GM19035 (cell line): ENCODE measurements around the gene FUCA1.
"Not testable (repeated sequence)": the region's sequence is repeated elsewhere in the genome, so short reads cannot be mapped to it uniquely, and the experiment has no call there.

Experiments
- ATAC-seq: cut with Tn5 transposase; IDR thresholded peaks from one replicate; pipeline ENCODE4 v1.9.1; 2021; ENCODE audit not compliant: unreplicated experiment

Gene FUCA1

DNA sequence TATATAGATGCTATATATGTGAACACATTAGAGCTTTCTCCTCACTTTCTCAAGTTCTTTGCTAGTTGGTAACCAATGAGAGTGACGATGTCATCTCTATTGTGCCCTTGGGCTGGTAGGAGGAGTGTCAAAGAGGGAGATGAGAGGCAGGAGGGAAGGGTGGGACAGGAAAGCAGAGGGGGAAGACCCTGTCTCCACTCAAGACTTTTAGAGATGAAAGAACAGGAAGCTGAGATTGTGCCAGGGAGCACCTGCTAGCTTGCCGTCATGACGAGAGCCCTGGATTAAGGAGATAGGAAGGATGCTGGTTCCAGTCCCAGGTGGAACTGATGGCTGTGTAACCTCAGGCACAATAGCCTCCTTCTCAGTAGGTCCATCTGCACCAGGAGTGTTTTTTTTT, 28.4 kb upstream of the FUCA1 start:
- no peak for ATAC-seq

GRCh38 chr1:23895993-23896392, 27.9 kb upstream of the FUCA1 start:
- no peak for ATAC-seq

DNA sequence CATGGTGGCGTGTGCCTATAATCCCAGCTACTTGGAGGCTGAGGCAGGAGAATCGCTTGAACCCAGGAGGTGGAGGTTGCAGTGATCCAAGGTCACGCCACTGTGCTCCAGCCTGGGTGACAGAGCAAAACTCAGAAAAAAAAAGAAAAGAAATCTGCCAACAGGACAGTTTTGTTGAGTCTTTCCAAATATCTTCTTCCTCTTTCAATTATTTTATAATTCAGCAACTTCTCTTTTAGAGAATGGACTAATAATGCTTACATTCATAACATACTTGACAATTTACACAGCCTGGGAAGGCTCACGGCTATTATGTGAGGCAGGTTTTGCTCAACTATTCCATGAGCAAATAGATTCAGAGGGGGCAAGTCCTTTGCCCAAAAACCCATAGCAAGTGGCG, 27.0 kb upstream of the FUCA1 start:
- ATAC-seq, result no peak

DNA sequence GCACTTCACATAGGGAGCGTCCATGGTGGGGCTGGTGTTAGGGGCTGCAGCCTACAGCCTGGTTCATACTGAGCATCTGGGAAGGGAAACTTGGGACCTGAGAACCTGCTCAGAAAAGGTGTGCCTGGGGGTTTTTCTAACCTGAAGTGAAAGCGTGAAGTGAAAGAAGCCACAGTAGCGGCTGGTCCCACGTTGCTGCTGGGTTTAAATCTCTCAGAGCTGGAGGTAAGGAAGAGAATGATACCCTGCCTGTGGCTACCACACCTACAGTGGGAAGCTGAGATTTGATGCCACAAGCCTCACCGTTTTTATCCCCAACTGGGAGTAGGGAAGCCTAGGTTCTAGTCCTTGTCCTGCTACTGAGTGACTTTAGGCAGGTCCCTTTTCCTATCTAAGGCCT, 21.0 kb upstream of the FUCA1 start:
- peak; percentile 66 for ATAC-seq

GRCh38 chr1:23885222-23885621, 17.1 kb upstream of the FUCA1 start:
- no peak for ATAC-seq

GRCh38 chr1:23882746-23883145, 14.7 kb upstream of the FUCA1 start:
- no peak for ATAC-seq

DNA sequence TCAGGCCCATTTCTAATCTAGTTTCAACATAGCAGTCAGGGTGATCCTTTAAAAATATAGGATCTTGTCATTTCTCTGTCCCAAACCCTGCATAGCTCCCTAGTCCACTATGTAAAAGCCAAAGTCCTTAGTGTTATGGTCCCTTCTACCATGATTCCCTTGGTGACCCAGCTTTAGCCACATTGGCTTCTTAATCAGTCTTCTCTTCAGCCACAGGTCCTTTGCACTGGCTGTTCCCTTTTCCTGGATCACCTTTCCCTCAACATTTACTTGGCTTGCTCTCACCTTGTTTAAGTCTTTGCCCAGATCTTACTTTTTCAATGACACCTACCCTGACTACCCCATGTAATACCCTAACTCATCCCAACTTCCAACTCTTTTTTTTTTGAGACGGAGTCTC, 11.7 kb upstream of the FUCA1 start:
- no peak for ATAC-seq

DNA sequence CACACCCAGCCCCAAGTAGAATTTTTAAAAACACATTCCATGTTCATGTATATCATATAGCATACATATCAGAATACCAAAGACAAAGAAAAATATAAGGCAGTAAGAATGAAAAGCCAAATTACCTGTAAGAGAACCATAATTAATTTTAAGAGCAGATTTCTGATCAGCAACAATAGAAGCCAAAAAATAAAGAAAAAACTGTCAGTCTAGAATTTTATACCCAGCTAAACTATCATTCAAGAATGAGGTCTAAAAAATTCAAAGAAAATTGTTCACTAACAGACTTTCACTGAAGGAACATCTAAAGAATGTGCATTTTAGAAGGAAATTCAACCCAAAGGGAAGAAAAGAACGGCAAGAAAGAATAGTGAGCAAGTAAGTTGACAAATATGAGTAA, 10.6 kb upstream of the FUCA1 start:
- ATAC-seq, result no peak

DNA sequence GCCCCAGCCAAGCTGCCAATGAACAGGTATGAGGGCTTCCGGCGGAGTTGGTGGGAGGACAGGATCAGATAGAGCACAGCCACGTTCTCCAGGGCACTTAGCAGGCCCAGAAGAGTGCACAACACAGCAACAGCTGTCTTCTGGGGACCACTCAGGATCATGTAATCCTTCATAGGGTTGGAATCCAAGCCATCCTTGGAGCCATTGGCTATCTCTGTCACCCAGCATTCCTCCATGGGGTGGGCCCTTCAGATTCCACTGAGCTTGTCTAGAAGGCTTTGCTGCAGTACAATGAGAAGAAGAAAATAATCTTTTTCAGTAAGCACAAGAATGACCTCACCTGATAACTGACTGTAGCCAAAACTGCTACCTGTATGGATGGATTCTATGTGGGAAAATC, 7.3 kb upstream of the FUCA1 start:
- ATAC-seq, result no peak

- ATAC-seq, result no peak
These were observed 4.3 kb upstream of the FUCA1 start for GRCh38 chr1:23872421-23872820.

DNA sequence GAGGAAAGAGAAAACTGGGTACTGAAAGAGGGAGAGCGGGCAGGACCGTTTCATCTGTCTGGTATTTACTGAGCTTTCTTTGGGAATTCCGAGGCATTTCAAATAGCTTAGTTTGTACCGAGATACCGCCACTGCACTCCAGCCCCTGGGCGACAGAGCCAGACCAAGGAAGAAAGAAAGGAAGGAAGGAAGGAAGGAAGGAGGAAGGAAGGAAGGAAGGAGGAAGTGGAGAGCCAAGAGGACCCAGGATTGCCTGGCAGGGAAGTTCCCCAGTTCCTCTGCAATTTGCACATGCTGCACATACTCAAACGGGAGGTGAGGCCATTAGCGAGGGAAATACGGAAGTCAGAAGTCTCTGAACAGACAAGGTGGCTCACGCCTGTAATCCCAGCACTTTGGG, 961 bp upstream of the FUCA1 start:
- no peak for ATAC-seq

- ATAC-seq, result peak; percentile 12
These were observed 497 bp upstream of the FUCA1 start for GRCh38 chr1:23868557-23869016.

DNA sequence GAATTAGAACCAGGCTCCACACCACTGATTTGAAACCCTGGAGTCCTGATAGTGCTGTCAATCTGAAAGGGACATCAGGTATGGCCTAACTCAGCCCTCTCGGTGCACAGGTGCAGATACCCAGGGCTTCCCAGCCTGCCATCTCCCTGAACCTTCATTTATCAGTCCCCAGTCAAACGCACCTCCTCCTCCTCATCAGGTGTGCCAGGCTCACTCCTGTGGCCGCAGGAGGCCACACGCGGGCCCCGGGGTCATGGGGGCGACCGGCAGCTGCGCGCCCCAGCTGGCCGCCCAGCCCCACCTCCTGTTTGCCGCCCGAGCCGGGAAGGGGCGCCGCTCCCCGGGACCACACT, 572 bp downstream of the FUCA1 start:
- ATAC-seq, result no peak

- no peak for ATAC-seq
These were observed 2.6 kb downstream of the FUCA1 start for GRCh38 chr1:23865543-23865930.

- no peak for ATAC-seq
These were observed 3.1 kb downstream of the FUCA1 start for GRCh38 chr1:23864801-23865542.

- ATAC-seq, result no peak
These were observed 5.5 kb downstream of the FUCA1 start for GRCh38 chr1:23862640-23863039.

- no peak for ATAC-seq
These were observed 13.5 kb downstream of the FUCA1 start for GRCh38 chr1:23854568-23854967.

GRCh38 chr1:23853124-23853523, 15.0 kb downstream of the FUCA1 start:
- not testable (repeated sequence) for ATAC-seq

- ATAC-seq, result not testable (repeated sequence)
These were observed 16.7 kb downstream of the FUCA1 start for GRCh38 chr1:23851406-23851805.

- ATAC-seq, result no peak
These were observed 19.1 kb downstream of the FUCA1 start for GRCh38 chr1:23848673-23849616.

GRCh38 chr1:23847482-23848095, 20.5 kb downstream of the FUCA1 start:
- not testable (repeated sequence) for ATAC-seq

DNA sequence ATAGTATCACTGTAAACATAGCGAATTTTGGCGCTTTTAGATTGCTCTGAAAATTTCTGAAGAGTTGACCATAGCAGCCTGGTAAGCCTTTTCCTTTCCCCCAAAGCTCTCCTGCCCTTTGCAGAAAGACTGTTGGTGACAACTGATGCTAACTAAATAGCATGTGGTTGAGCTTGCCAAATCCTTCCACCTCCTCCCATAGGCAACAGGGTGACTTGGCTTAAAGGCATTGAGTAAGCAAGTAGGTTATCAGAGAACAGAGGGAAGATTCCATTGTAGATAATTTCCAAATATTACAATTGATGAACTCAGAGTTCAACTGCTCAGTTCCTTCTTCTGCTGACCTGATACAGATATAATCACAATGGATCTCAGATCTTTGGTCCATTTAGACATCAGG, 22.9 kb downstream of the FUCA1 start:
- ATAC-seq, result no peak
